ENCODE measurements around the gene TMEM123.

Gene TMEM123, protein sequence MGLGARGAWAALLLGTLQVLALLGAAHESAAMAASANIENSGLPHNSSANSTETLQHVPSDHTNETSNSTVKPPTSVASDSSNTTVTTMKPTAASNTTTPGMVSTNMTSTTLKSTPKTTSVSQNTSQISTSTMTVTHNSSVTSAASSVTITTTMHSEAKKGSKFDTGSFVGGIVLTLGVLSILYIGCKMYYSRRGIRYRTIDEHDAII

DNA sequence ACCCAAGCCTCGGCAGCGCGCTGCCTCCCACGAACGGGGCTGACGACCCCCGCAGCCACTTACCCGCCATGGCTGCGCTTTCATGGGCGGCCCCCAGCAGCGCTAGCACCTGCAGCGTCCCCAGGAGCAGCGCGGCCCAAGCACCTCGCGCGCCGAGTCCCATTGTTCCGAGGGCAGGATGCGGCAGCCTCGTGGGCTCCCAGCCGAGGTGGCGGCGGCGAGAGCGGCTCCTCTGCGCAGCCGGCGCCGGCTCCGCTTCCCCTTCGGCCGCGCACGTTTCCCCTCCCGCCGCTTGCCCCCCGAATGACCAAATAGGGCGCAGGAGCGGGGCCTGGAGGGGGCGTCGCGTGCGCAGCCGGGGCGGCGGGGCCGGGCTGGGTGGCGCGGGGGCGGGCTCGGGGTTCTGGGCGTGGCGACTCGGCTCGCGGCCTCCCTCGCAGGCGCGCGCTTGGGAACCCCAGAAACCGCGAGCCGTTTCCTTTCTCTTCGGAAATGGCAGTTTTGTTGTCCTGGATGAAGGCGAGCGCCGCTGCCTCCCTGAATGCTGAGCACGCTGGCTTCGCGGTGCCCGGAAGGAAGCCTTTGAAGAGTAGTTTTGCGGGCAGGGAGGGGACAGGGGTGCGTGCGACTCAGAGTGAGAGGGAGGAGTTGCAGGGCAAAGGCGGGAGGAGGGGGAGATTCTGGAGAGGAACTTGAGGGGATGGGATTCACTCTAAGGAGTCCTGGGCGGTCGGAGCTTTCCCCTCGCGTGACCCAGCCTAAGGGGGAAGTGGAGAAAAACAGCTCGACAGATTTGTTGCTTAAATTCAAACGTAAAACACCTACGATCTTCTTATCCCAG lies at the start of gene TMEM123:
TSS of gene TMEM123 (minus strand) at position 305 of the 841 bp plus-strand sequence. CDS start at position 163, 142 bp downstream.
- DNase-seq = peak; percentile 15 to 43

DNA sequence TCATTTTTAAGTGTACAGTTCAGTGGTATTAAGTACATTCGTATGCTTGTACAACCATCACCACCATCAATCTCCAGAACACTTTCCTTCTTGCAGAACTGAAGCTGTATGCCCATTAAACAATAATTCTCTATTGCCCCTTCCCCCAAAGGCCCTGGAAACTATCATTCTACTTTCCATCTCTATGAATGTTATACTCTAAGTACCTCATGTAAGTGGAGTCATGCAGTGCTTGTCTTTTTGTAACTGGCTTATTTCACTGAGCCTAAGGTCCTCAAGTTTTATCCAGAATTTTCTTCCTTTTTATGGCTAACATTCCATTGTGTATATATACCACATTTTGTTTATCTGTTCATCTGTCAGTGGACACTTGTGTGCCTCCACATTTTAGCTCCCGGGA lies 48.3 kb upstream of the TMEM123 start:
- no peak for DNase-seq

DNA sequence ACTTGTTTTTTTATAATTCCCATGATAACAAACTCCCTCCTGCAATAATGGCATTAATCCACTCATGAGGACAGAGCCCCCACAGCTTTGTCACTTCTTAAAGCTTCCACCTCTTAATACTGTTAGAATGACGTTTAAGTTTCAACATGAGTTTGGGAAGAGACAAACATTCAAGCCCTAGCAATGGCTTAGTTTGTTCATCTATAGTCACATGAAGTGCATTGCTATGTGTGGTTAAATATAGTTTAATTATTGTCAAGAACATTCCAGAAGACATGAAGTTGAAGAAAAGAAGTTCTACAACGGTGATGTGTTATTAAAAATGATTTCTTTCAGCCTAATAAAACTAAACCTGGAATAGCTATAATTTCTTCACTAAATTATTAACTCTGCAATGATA lies 47.4 kb upstream of the TMEM123 start:
- DNase-seq = no peak

DNA sequence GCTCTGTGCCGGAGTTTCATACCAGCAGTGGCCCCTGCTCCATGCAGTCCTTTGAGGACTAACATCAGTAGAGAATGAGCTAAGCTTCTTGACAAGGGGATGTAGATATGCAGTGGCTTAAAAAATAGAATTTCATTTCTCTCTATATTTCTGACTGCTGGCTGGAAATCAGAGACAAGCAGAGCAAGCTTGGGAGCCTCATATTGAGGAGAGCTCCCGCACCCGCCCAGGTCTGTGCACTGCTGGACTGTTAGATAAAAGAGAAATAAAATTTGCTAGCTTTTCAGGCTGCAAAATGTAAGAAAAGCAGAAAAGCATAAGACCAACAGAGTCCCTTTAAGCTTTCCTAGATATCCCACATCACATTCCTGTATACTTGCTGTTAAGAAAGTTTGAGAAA lies 46.6 kb upstream of the TMEM123 start:
- DNase-seq = no peak

DNA sequence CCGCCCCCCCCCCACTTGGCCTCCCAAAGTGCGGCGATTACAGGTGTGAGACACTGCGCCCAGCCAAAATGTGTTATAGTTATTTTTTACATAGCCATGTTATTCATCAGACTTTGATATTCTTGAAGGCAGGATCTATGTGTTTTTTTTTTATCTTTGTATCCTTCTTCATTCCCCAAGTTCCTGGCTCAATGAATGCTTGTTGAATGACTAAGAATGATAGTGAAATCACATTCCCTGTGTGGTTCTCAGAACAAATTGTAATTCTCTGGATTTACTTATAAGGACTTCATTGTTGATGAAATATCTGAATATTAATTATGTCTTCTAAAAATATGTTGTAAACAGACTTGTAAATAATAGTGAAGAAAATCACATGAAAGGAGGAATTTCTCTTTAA lies 44.5 kb upstream of the TMEM123 start:
- no peak for DNase-seq

DNA sequence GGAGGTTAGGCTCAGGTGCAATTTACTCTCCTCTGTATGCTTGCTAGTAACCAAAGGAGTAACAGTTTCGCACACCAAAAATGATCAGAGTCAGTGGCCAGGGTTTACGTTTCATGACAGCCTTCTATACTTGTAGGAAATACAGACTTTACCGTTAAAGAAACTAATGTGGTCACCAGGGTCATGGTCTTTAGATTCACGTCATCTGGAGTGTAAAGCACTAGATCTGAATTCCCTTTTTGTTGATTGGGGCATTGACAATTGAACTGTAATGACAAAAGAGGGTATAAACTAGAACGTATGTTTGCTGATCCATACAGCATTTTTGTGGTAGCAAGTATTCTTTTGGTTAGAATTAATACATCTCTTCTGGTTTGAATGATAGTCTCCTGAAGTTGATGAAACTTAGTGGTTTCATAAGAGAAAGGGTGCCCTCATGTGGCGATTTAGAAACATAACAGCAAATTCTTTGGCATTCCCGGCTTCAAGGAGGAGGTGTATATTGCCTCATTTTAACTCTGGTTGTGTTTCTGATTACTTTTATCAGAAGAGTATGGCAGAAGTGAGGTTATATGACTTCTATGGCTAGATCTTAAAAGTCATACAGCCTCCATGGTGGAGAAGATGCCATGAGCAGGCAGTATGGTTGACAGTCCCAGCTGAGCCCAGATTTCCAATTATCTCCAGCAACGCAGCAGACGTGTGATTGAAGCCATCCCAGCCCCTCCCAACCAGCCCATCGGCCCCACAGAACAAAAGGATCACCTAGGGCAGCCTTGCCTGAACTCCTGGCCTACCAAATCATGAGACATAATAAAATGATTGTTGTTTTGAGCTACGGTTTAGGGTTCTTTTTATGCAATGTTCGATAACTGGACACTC lies 42.8 kb upstream of the TMEM123 start:
- peak; percentile 7 to 27 for DNase-seq

DNA sequence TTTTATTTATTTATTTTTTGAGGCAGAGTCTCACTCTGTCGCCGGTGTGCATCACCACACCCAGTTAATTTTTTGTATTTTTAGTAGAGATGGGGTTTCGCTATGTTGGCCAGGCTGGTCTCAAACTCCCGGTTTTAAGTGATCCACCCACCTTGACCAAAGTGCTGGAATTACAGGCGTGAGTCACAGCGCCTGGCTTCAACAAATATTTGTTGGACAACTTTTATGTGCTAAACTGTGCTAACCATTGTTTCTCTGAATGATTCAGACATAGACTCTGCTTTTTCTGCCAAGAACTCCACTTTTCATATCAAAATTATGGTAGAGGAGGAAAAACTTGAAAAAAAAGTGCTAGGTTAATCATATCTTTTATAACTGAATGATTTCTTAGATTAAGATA lies 41.7 kb upstream of the TMEM123 start:
- DNase-seq = no peak

DNA sequence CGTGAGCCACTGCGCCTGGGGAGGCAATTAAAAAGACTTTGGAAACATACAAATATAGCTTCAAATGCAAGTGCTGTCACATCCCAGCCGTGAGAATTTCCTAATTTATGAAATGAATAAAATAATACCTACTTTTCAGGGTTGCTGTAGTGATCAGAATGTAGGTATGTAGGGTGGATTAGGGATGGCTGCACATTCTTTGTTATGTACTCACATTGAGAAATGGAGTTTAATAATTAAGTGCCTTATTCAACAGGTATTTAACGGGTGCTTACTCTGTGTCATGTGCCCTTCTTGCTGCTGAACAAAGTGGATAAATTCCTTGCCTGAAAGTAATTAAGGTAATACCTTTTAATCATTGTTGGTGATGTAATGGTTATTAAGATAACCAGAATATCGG lies 41.0 kb upstream of the TMEM123 start:
- DNase-seq = no peak

DNA sequence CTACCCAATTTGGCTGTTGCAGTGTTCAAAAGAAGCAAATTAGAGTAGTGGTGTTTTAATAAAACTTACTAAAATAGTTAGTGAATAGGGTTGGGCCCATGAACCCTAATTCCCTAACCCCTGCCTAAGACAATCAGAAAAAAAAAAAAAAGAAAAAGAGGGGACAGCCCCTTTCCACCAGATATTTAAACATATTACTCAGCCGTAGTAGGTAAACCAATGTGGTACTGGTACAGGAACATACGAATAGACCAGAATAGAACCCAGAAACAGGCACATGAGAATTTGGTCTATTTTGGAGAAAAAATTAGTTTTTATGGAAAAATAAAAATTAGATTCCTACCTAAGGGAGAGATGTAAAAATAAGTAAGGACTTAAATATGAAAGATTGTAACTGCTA lies 39.4 kb upstream of the TMEM123 start:
- no peak for DNase-seq

DNA sequence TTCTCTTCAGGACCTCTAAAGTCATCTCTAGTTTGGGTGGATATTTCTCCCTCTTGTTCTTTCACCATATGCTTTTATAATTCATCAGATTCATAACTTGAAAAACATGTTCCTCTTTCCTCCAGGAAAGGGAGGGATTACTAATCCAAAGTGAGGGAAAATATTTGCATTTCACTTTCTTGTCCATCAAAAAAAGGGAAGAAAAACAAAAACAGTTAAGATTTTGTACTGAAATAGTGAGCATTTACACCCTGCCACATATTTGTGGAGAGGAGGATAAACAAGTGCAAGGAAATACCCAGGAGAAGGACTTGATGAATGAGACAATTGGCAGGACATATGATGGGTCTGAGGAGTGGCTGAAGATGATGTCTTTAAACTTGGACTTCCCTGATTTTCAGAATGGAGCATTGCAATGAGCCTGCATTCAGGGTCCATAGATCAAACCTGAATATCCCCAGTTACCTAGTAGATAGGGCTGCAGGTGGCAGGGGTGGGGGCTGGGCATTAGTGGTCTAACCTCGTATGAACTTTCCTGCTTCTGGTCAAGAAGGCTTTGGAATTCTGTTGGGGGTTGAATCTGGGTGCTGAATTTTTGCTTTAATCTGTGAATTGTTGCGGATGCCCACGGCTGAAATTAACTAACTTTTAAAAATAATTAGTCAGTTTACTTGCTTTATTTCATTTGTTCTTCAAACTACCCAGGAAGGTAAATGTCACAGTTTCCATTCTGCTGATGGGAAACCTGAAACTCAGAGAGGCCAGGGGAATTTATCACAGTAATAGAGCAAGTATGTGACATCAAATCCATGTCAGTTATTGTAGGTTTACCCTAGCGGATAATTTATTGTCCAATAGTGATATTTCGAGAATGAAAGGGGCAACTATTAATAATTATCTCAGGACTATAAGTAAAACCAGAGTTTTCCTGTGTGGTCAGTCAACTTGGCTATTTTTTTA lies 36.9 kb upstream of the TMEM123 start:
- DNase-seq = no peak

DNA sequence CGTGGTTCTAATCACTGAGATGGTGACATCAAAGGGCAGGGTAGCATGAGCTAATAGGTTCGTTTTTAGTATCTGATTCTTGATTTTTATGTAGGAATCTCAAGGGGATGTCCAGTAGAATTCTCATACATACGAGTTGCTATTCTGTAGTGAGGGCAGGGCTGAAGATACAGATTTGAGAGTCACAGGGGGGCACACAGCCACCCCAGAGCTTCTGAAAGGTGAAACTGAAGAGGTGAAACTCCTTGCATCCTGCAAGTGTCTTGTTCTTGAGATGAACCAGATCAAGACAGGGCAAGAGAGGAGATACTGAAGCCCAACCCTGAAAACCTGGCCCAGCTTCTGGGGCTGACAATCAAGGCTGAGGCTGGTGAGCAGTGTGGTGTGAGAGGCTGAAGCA lies 35.6 kb upstream of the TMEM123 start:
- no peak for DNase-seq

DNA sequence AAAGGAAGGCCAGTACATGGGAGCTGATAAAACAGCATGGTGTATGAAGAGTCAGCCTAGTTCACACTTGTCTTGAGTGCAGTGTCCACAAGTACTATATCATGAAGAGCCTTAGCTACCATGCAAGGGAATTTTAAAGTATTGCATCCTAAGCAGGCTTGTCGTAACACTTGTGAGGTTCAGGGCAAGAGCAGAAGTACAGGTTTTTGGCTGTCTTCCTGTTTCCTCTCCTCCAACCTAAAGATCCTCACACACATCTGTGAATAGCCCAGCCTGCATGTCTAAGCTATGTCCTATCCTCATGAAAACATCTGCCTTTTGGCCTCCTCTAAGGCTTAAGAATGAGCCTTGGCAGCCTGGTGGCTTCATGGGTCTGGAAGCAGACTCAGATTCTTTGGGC lies 34.6 kb upstream of the TMEM123 start:
- no peak for DNase-seq

DNA sequence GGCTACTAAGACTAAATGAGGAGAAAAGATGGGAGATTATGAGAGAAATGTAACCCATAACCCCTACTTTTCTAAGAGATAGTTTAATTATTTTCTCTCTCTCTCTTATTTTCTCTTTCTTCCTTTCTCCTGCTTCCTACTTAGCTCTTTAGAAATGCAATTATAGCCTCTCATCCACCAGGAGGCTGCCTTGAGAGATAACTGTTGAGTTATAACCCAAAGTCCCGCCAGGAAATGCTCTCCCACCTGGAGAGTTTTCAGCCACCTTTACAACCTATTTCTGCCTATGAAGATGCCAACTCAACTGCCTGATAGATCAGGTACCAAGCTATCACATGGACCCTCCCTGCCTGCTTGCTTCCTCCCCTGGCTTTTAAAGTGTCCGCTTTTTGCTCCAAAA lies 34.0 kb upstream of the TMEM123 start:
- no peak for DNase-seq

DNA sequence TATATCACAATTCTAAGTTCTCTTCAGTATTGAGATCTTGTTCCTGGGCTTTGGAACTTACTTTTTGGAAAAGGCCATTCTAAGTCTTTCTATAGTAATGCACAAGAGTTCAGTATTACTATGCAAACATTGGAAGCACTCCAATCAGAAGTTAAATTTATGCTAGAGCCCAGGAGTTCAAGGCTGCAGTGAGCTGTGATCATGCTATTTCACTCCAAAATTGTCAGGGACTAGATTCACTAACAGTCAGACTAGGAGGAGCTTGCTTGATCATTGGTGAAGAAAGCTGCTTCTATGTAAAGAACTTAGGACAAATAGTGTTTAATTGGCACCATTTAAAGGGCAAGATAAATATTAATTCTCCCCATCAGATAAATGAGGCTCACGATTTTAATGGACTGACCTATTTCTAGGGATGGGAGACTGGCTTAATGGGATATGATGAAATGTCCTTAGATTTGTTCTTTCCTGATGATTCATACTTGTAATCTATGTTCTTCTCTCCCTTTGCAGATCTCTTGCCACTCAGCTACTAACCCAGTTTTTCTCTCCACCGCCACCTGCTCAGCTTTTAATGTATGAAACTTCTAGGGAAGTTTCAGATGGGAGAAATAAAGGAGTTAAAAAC lies 32.6 kb upstream of the TMEM123 start:
- DNase-seq = no peak

DNA sequence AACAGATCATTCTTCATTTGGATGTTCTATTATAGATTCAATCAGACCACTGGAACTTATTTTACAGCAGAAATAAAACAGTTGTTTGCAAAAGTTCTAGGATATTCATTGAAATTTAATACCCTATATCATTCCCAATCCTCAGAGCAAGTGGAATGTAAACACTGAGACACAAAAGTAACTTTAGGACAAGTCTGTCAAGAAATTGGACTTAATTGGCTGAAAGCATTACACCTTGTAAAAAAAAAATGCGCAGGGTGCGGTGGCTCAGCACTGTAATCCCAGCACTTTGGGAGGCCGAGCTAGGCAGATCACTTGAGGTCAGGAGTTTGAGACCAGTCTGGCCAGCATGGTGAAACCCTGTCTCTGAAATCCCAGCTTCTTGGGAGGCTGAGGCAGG lies 29.9 kb upstream of the TMEM123 start:
- no peak for DNase-seq

DNA sequence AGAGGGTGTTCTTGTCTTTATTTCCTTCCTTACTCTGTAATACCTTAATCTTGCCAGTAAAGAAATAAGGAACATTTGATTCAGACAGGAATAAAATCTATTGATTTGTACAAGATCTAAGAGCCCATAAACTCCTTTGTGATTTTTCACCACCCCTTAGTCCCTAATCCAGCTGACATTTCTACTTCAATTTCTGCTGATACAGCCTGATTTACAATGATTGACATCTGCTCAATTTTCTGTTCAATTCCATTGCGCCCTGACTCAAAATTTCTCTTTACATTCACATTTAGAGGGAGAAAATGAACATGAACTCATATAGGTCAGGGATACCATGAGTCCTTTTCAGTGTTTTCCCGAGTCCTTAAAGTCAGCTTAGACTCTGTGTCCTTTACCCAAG lies 27.2 kb upstream of the TMEM123 start:
- no peak for DNase-seq

DNA sequence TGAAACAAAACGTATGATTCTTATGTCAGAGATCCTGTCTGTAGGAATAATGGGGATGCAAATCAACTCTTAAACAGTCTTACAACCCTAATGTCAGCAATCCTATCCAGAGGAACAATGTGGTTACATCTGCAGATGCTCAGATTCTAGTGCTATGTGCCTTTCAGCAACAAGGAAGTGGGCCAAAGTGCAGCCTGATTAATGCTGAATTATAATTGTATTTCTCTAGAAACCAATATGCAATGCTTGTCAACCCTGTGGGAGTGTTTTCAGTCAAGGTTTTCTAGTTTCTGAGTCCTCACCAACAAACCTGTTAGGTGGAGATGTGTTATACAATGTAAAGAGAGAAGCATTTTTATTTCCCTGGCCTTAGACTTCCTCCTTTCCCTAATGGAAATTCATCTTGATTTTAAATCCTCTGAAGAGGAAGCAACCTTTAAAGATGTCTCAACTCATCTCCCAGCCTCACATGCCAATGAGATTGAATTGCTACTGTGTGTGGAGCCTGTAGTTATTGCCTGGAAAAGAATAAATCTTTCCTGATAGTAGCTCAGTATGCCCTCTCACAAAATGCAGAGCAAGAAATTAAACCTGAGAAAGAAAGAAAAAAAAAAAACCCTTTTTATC lies 26.2 kb upstream of the TMEM123 start:
- DNase-seq = no peak

DNA sequence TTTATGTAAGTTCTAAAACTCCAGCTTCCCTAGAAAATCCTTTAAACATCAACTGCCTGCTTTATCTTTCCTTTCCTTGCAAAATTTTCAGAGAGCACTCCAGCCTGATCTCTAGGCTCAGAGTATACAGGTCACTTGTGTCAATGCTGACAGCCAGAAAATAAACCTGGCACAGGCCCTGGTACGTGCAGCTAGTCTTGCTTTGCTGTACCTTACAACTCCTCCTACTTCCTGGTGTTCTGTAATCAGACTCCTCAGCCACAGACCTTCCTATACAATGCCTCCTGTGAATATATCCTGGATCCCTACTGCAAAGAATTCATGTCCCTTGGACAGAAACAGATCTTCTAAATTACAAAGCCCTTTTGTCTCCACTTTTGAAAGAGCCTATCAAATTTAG lies 24.2 kb upstream of the TMEM123 start:
- DNase-seq = no peak

DNA sequence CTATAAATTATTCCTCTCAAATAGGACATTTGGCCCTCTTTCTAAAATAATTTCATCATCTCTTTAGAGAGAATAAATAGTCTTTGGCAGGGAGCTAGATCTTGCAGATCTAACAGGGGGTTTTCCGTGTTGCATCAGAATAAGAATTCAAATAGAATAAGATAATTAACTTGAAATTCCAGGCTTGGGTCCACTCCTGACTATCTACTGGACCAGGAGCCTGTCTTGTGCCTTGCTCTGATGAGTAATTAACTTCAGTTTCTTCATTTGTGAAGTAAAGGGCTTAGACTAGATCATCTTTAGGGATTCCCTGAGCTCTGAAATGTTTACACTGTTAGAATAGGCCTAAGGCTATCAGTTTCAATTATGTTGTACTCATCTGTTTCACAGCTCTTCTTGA lies 23.5 kb upstream of the TMEM123 start:
- DNase-seq = no peak

DNA sequence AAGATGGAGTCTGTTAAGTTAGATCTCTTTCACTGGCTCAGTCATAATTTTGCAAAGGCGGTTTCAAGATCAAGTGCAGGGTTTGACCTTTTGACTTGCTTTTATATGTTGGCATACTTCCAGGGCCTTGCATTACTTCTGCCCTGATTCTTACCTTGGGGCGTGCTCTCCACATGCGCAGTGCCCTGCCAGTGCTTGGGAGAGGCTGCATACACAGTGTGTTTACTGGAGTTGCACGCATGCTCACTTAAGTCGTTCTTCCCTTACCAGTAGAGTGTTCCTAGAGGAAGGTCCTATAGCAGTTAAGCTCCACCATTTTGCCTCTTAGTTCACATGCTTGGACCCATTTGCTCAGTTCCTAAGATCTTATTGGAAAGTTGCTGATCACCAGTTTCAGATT lies 21.0 kb upstream of the TMEM123 start:
- DNase-seq = no peak

DNA sequence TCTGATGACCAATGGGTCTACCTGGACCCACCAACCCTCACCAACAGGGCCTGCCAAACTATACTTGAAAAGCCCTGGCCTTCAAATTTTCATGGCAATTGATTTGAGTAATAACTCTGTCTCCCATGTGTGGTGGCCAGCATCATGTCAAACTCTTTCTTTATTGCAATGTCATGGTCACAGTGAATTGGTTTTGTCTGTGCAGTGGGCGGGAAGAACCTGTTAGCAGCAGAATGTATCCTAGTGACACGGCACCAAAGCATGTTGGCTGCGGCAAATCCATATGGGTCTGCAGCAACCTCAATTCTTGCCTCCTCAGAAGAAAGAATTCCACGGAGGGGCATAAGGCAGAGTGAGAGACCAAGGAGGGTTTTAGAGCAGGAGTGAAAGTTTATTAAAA lies 19.6 kb upstream of the TMEM123 start:
- no peak for DNase-seq

DNA sequence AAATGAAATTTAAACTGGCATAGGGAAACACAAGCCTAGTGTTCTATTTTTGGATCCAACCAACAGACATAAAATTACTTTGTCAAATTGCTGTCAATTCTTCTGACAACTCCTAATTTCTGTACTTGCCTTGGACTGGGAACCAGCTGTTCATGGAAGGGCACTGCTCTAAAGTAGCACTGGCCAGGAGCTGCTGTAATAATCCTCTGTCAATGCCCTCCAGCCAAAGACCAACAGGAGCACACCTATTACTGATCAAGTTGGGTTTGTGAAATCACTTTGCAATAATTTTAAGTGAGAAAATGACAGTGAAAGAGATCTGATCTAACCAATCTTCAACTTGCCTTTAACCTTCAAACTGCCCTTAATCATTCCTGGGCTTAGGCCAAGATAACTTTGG lies 18.9 kb upstream of the TMEM123 start:
- DNase-seq = no peak

All from NCI-H187 (cell line).